HG03280 (cell line): Measurements from ENCODE around the gene APP.

Source experiments
- ATAC-seq: cut with Tn5 transposase; IDR thresholded peaks from one replicate; pipeline ENCODE4 v1.9.1; 2021; ENCODE audit warnings: mild to moderate bottlenecking, moderate library complexity; ENCODE audit not compliant: unreplicated experiment

Gene APP

GRCh38 chr21:26130249-26130881 lies 40.2 kb downstream of the APP start:
- no peak for ATAC-seq

- no peak for ATAC-seq
These were observed 42.7 kb downstream of the APP start for GRCh38 chr21:26127918-26128317.

- ATAC-seq: no peak
These were observed 43.3 kb downstream of the APP start for GRCh38 chr21:26127073-26127814.

GRCh38 chr21:26126168-26126553 lies 44.4 kb downstream of the APP start:
- no peak for ATAC-seq

GRCh38 chr21:26125433-26126167 lies 45.0 kb downstream of the APP start:
- ATAC-seq: no peak

GRCh38 chr21:26124896-26125295 lies 45.7 kb downstream of the APP start:
- ATAC-seq: no peak

- no peak for ATAC-seq
These were observed 46.1 kb downstream of the APP start for GRCh38 chr21:26124421-26124833.

- ATAC-seq: no peak
These were observed 47.6 kb downstream of the APP start for GRCh38 chr21:26123012-26123411.

- ATAC-seq: no peak
These were observed 49.7 kb downstream of the APP start for GRCh38 chr21:26120828-26121227.

GRCh38 chr21:26119906-26120305 lies 50.7 kb downstream of the APP start:
- no peak for ATAC-seq

- ATAC-seq: no peak
These were observed 51.5 kb downstream of the APP start for GRCh38 chr21:26118938-26119540.

GRCh38 chr21:26117972-26118367 lies 52.6 kb downstream of the APP start:
- no peak for ATAC-seq

- ATAC-seq: no peak
These were observed 53.1 kb downstream of the APP start for GRCh38 chr21:26117324-26117971.

GRCh38 chr21:26116456-26117011 lies 54.0 kb downstream of the APP start:
- no peak for ATAC-seq

- no peak for ATAC-seq
These were observed 54.7 kb downstream of the APP start for GRCh38 chr21:26115899-26116298.

GRCh38 chr21:26115305-26115704 lies 55.3 kb downstream of the APP start:
- no peak for ATAC-seq

- ATAC-seq: no peak
These were observed 57.6 kb downstream of the APP start for GRCh38 chr21:26112975-26113374.

GRCh38 chr21:26112127-26112742 lies 58.3 kb downstream of the APP start:
- ATAC-seq: no peak

GRCh38 chr21:26110715-26111114 lies 59.9 kb downstream of the APP start:
- ATAC-seq: no peak

- ATAC-seq: no peak
These were observed 63.1 kb downstream of the APP start for GRCh38 chr21:26107429-26107828.
